HFF-Myc (cell line): ENCODE measurements around the gene TANC1.

Source experiments
- DNase-seq: peaks from one replicate; pipeline ENCODE4 v3.0.0-alpha.2; 2011; ENCODE audit warnings: low read depth; ENCODE audit errors: extremely low read depth
- H3K4me3 ChIP-seq: replicated peaks from 2 replicates; pipeline ENCODE4 v1.5.1; 2011; ENCODE audit warnings: low read depth, mild to moderate bottlenecking, control low read depth, low read length
- CTCF ChIP-seq: IDR thresholded peaks from 2 replicates; pipeline ENCODE4 v1.5.1; 2012; ENCODE audit warnings: mild to moderate bottlenecking, low read depth, low read length, control low read depth; ENCODE audit errors: missing control alignments

TANC1 gene

GRCh38 chr2:159150280-159150746 lies 181.9 kb downstream of the TANC1 start:
- DNase-seq, result no peak
- H3K4me3 ChIP-seq, result no peak overlapping the region
- TF ChIP-seq CTCF, result no peak

- no peak overlapping the region for H3K4me3 ChIP-seq
- no peak for TF ChIP-seq CTCF
- DNase-seq, result no peak
Observed at GRCh38 chr2:159151198-159152127, 183.0 kb downstream of the TANC1 start.

GRCh38 chr2:159152128-159152778 lies 183.8 kb downstream of the TANC1 start:
- no peak for TF ChIP-seq CTCF
- DNase-seq, result no peak
- no peak overlapping the region for H3K4me3 ChIP-seq

GRCh38 chr2:159153063-159153462 lies 184.6 kb downstream of the TANC1 start:
- DNase-seq, result no peak
- TF ChIP-seq CTCF, result no peak
- no peak overlapping the region for H3K4me3 ChIP-seq

- no peak for TF ChIP-seq CTCF
- DNase-seq, result no peak
- no peak overlapping the region for H3K4me3 ChIP-seq
Observed at GRCh38 chr2:159153463-159153862, 185.0 kb downstream of the TANC1 start.

- H3K4me3 ChIP-seq, result no peak overlapping the region
- no peak for DNase-seq
- TF ChIP-seq CTCF, result no peak
Observed at GRCh38 chr2:159153951-159154350, 185.5 kb downstream of the TANC1 start.
